Cardiac muscle cell (in vitro differentiated cells and primary cell): Measurements from ENCODE around the gene ERRFI1. TPM values are rescaled to one million over a fixed set of nuclear protein-coding genes. Genes with fewer than 3 reads are reported as not detected.

Experiments used
- DNase-seq, 2 donors: peaks; one replicate each; pipeline versions ENCODE4 v3.0.0 to v3.0.0-alpha.2; 2010 to 2017; ENCODE audit warnings: low read depth in 1 of 2, low spot score in 1 of 2
- H3K27ac ChIP-seq: fragments of 200-600 bp; sonication (generic); 2 replicates; pipeline ENCODE4 v1.5.1; 2016
- H3K27me3 ChIP-seq: fragments of 200-600 bp; sonication (generic); 2 replicates; pipeline ENCODE4 v1.6.0; 2016; ENCODE audit warnings: control low read depth
- H3K36me3 ChIP-seq: fragments of 200-600 bp; sonication (generic); 2 replicates; pipeline ENCODE4 v1.5.1; 2016; ENCODE audit warnings: control low read depth
- H3K4me1 ChIP-seq: fragments of 200-600 bp; sonication (generic); 2 replicates; pipeline ENCODE4 v1.8.1; 2017; ENCODE audit warnings: low read depth, mild to moderate bottlenecking, mixed run types
- H3K4me3 ChIP-seq: fragments of 200-600 bp; sonication (generic); 2 replicates; pipeline ENCODE4 v1.5.1; 2016; ENCODE audit warnings: mild to moderate bottlenecking
- H3K9me3 ChIP-seq: fragments of 200-600 bp; sonication (generic); 2 replicates; pipeline ENCODE4 v1.5.1; 2017; ENCODE audit warnings: low read depth, mild to moderate bottlenecking, control low read depth
- CTCF ChIP-seq: IDR thresholded peaks from 2 replicates; pipeline ENCODE4 v1.5.1; 2012; ENCODE audit warnings: low read depth, mild to moderate bottlenecking, low read length
- polyA plus RNA-seq: library from polyadenylated mRNA; unstranded; fragments of >200 nt; fragmentation: Nextera tagmentation; extraction: Ambion mirVana; gene quantifications from 2 replicates; pipeline ENCODE4 v1.2.1, GENCODE V29; 2016
- total RNA-seq: library from RNA; depleted of rRNA; stranded (reverse); fragments of >200 nt; gene quantifications from 2 replicates; pipeline ENCODE4 v1.2.3, GENCODE V29; 2016

The ERRFI1 gene
- total and polyA plus RNA-seq, 2 experiments from 2014 or later = 8.3 to 9.7 TPM

GRCh38 chr1:8016895-8017241 lies 9.2 kb downstream of the ERRFI1 start:
- no peak for DNase-seq
- Histone ChIP-seq H3K27ac (no peak overlapping the region), H3K4me1 (peaks cover 10% of the 10 kb centered on the region), H3K4me3 (no peak overlapping the region), H3K9me3 (no peaks in the 10 kb centered on the region), H3K27me3 (no peaks in the 10 kb centered on the region), H3K36me3 (peaks cover 9% of the 10 kb centered on the region)
- no peak for TF ChIP-seq CTCF

- TF ChIP-seq CTCF = no peak
- Histone ChIP-seq H3K36me3 (peaks cover 9% of the 10 kb centered on the region), H3K9me3 (no peaks in the 10 kb centered on the region), H3K4me3 (no peak overlapping the region), H3K27me3 (no peaks in the 10 kb centered on the region), H3K27ac (no peak overlapping the region), H3K4me1 (peaks cover 10% of the 10 kb centered on the region)
- DNase-seq = peak in 1 of 2 donors; percentile 41
Measured at GRCh38 chr1:8016210-8016894, 9.8 kb downstream of the ERRFI1 start.

- peak in 1 of 2 donors; percentile 85 for DNase-seq
- peaks cover 9% of the 10 kb centered on the region for H3K36me3 ChIP-seq
- TF ChIP-seq CTCF = no peak
- peaks cover 10% of the 10 kb centered on the region for H3K4me1 ChIP-seq
- no peak overlapping the region for H3K27ac ChIP-seq
- H3K4me3 ChIP-seq = no peak overlapping the region
- H3K27me3 ChIP-seq = no peaks in the 10 kb centered on the region
- H3K9me3 ChIP-seq = no peaks in the 10 kb centered on the region
Measured at GRCh38 chr1:8015809-8016165, 10.3 kb downstream of the ERRFI1 start.

GRCh38 chr1:8015036-8015808 lies 10.9 kb downstream of the ERRFI1 start:
- Histone ChIP-seq H3K27me3 (no peaks in the 10 kb centered on the region), H3K4me3 (no peak overlapping the region), H3K36me3 (peaks cover 9% of the 10 kb centered on the region), H3K27ac (no peak overlapping the region), H3K4me1 (peaks cover 10% of the 10 kb centered on the region), H3K9me3 (no peaks in the 10 kb centered on the region)
- DNase-seq = peak; percentile 67 to 90
- peak; percentile 59 for TF ChIP-seq CTCF

GRCh38 chr1:8014381-8014988 lies 11.6 kb downstream of the ERRFI1 start:
- DNase-seq = no peak
- no peak overlapping the region for H3K27ac ChIP-seq
- H3K4me1 ChIP-seq = peaks cover 10% of the 10 kb centered on the region
- TF ChIP-seq CTCF = no peak
- no peak overlapping the region for H3K4me3 ChIP-seq
- peaks cover 9% of the 10 kb centered on the region for H3K36me3 ChIP-seq
- no peaks in the 10 kb centered on the region for H3K9me3 ChIP-seq
- no peaks in the 10 kb centered on the region for H3K27me3 ChIP-seq
